Stimulated activated CD8-positive, alpha-beta memory T cell treated with anti-CD3 and anti-CD28 coated beads, Interleukin-7, amount 100 ng/mL, for 1 hour (primary cell): Measurements from ENCODE around the gene PSMC6.
"Not testable (repeated sequence)": the region's sequence is repeated elsewhere in the genome, so short reads cannot be mapped to it uniquely, and the experiment has no call there.

Source experiments
- DNase-seq, 2 donors: peaks; one replicate each; pipeline ENCODE4 v3.0.0-alpha.2; 2020; ENCODE audit warnings: low read depth in 2 of 2

Gene PSMC6

DNA sequence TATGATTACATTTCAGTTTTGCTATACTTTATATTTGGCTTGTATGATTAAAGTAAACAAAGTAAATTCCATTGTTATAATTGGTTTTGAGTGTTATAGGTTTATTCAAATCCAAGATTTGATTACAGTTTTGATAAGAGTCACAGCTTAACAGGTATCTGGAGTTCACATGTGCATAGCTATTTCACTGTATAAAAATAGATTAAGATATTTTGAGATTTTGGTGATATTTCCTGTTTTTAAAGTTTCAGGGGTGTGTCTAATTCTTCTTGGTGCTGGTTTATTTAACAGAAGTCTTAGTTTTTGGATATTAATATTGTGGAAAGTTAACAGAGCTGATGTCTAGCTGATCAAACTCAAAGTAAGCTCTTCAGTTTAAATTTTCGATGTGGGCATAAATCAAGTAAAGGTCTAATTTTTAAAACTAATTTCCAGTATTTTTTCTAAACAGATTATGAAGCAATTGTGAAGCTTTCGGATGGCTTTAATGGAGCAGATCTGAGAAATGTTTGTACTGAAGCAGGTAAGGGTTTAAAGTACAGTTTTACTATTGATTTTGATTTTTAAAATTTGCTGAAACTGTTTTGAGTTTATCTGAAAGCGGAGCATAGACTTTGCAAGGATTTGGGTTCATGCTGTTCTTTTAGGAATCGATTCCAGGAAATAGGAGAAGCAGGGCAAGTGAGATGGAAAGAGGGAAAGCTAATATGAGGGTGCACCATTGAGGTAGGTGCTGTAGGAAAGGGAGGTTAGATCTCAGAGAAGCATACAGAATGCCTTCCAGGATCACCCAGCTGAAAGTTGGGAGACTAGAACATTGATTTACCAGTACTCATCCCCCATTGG lies 16.7 kb downstream of the PSMC6 start:
- no peak for DNase-seq

DNA sequence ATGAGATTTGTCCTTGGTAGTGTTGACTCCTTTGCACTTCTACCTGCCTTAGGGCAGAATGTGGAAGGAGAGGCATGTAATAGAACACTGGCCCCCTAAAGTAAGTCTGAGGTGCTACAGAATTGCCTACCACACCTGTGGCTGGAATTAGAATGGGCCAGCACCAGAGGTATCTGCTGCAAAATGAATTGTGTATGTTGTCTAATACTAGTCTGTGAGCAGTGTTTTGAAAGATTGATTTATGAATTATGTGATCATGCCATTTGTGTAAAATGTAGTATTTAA lies 17.3 kb downstream of the PSMC6 start:
- no peak for DNase-seq

DNA sequence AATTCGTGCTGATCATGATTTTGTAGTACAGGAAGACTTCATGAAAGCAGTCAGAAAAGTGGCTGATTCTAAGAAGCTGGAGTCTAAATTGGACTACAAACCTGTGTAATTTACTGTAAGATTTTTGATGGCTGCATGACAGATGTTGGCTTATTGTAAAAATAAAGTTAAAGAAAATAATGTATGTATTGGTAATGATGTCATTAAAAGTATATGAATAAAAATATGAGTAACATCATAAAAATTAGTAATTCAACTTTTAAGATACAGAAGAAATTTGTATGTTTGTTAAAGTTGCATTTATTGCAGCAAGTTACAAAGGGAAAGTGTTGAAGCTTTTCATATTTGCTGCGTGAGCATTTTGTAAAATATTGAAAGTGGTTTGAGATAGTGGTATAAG lies 20.5 kb downstream of the PSMC6 start:
- not testable (repeated sequence) for DNase-seq

DNA sequence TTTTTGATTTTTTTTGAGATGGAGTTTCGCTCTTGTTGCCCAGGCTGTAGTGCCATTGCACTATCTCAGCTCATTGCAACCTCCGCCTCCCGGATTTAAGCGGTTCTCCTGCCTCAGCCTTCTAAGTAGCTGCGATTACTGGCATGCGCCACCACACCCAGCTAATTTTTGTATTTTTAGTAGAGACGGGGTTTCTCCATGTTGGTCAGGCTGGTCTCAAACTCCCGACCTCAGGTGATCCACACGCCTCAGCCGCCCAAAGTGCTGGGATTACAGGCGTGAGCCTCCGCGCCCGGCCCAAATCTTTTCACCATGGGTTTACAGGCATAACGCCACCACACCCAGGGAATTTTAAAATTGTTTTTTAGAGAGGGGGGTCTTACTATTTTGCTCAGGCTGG lies 22.0 kb downstream of the PSMC6 start:
- not testable (repeated sequence) for DNase-seq

DNA sequence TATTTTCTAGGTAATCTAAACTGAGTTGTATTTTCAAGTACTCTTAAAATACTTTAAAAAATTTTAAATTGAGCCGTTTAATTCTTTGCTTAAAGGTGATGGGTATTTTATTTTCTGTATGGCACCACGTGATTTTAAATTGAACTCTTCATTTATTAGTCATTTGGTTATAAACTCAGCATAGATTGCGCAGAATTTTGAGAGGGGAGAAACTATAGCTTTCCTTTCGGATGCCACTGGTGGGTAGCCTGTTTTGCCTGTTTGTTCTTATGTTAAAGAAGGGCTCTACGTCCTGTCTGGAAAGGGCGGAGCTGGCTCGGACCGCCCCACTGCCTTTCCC lies 22.6 kb downstream of the PSMC6 start:
- DNase-seq, result no peak

DNA sequence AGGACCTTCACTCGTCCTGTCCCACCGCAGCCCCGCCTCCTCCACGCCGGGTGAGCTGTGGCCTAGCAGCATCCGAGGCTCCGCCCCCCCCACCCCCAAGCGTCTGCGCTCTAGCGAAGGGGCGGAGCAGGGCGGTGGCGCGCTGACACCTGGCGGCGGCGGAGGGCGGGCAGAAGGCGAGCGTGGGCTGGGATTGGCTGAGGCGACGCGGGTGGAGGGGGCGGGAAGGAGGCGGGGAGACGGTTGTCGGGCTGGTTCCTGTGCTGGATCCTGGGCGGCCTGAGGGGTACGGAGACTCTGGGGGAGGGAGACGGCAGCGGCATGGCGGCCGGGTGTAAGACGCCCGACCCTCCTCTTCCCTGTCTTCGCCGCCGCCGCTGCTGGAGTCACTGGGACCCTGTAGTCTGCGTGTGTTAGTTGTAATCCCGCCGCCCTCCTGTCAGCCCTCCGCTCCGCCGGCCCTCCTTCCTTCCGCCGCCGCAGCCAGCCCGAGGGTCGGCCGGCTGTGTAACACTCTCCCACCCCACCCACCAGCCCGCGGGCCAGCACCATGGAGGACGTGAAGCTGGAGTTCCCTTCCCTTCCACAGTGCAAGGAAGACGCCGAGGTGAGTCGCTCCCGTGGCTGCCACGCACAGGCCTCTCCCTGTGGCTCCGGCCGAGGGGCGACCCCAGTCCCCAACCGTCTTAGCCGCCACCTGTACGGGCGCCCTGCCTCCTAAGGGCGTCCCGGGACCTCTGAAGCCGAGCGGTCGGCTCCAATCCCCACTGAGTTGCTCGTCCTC lies 23.1 kb downstream of the PSMC6 start, which contains the start of gene STYX:
TSS of gene STYX (plus strand) at position 242 of the 784 bp plus-strand sequence. CDS start at position 551, 309 bp downstream.
- peak; percentile 95 to 96 for DNase-seq

DNA sequence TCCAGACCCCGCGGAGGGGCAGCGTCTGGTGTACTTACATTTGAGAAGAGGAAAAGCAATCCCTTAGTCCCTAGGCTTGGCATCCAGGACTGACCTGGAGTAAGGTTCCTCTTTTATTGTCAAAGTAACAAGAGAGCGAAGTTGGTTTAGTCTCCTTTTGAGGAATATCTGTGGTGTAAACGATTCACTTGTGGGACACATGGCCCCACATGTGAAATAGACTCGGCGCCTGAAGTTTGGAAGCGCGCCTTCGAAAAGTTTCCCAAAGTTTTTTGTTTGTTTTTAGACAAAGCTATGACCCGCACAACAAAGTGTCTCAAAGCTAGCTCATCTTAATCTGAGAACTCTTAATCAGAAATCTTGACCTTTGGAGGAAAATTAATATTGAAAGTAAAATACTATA lies 23.7 kb downstream of the PSMC6 start:
- no peak for DNase-seq

DNA sequence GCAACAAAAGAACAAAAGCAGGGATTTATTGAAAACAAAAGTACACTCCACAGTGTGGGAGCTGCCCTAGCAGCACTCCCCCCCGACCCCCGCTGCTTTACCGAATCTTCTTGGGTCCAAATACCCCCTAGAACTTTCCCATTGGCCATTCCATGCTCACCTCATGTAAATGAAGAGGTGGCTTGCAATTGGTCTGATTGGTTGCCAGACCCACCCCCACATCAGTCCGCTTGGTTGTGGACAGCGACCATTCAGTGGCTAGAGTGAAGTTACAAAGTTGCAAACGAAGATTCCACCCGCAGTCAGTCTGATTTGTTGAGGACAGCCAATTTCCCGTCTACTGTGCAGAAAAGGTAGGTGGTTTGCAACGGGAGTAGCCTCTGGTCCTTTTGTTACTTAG lies 26.8 kb downstream of the PSMC6 start:
- DNase-seq, result no peak

DNA sequence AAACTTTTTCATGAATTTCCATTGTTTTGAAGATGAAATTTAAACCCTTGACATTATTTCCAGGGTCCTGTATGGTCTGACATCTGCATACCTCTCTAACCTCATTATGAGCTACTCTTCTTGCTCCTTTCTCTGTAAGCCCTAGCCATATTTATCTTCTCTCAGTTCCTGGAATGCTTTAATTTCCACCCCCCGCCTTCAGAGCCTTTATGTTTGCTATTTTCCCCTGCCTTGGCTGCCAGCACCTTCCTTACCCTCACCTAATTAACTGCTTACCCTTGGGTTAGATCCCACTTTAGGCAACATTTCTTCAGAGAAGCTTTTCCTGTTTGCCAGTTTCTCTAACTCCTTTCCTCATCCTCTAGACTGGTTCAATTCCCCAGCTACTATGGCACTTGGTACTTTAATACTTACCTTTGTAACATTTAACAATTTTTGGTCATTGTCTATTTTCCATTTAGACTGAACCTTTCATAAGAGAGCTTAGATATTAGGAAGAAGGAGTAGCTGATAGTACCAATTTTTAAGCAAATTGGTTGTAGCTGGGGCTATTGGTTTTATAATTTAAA lies 29.0 kb downstream of the PSMC6 start:
- no peak for DNase-seq

DNA sequence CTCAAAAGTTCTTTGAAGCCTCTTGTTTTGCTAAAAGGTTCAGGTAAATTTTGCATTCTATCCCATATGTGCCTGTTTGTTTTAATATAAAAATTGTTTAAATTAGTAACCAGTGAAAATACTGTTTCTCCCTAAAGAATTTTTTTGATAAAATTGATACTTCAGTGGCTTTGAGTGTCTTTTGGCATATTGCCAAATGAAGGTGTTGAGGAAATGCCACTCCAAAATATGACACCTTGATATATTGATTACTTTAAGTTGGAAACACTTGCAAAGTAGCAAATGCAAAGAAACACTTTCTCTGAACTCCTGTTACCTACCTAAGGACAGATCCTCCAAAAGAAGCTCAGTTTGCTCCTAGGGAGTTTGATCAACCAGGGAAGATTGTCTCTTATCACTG lies 31.4 kb downstream of the PSMC6 start:
- no peak for DNase-seq

DNA sequence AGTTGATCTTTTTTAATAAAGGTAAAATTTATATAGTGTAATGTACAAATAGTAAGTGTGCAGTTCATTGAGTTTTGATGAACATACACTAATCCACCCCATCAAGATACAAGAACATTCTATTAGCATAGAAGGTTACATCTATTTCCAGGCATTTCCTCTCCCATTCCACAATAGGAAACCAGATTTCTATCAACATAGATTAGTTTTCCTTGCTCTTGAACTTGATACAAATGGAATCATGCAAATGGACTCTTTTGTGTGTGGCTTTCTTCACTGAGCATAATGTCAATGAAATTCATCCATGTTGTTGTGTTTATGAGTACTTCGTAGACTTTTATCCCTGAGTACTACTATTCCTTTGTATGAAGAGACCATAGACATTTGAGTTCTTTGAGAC lies 33.8 kb downstream of the PSMC6 start:
- no peak for DNase-seq

DNA sequence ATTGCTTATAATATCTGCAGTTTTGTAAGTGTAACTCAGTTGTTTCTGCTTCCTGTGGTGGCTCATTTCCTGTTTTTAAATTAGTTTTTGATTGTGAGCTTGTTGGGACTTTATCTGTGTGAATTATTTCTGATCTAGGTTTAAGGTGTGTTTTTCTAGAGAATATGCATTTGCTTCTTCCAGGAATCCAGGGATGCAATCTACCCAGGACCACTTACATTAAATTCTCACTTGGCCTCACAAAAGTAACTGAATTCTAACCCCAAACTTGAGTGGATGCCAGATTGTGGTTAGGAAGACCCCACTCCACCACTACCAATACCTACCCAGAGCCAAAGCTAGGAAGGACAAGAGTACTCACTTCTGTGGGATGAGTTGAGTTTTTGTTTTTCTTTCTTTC lies 34.9 kb downstream of the PSMC6 start:
- DNase-seq, result no peak

DNA sequence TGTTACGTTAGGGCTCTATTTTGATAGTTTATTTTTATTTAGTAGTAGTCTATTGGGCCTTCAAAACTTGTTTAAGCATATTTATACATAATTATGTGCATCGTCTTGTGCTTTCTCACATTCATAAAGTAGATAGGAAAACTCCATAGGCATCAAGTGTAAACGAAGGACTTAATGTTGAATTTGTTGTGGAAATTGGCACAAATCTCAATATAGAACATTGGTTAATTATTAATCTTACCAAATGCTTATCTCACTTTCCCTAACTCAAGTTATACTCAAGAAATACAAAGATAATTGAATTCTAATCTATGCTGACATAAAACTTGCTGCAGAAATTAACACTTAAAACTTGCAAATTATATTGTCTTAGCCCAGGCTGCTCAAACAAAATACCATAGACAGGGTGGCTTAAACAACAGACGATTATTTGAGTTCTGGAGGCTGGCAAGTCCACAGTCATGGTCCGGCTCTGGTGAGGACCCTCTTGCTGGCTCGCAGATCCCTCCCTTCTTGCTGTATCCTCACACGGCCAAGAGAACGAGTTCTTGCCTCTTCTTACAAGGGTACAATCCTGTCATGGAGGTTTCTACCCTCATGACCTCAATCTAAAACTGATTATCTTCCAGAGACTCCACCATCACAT lies 41.8 kb downstream of the PSMC6 start:
- no peak for DNase-seq

DNA sequence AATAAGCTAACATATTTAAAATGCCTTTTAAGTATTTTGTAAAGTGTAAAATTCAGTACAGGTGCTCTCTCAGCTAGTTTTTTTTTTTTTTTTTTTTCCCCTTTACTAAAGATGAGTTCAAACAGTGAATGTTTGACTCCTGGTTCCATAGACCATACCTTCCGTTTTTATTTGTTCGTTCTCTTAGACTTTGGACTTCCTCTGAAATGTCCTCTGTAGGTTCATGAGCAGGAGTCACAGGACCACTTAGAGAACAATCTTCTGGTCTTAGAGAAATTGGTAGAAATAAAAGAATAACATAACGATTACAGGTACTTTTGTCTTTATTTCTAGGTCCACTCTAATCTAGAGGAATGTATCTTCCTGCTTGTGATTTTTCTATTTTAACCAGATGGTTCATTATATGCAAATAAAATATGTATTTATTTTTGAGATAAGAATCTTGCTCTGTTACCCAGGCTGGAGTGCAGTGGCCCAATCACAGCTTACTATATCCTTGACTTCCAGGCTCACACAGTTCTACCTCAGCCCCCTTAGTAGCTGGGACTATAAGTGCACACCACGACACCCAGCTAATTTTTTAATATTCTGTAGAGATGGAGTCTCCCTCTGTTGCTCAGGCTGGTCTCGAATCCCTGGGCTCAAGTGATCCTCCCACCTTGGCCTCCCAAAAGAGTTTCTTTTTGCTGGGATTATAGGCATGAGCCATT lies 48.8 kb downstream of the PSMC6 start:
- DNase-seq, result no peak

DNA sequence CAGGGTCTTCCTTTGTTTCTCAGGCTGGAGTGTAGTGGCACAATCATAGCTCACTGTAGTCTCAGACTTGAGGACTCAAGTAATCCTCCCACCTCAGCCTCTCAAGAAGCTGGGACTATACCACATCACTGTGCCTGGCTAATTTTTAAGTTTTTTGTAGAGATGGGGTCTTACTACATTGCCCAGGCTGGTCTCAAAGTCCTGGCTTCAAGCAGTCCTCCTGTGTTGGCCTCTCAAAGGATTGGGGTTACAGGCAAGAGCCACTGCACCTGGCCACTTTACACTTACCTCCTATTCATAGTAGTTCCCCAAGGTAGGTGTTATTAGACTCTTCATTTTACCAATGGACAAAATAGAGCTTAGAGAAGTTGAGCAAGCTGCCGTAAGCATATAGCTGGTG lies 52.1 kb downstream of the PSMC6 start:
- no peak for DNase-seq

DNA sequence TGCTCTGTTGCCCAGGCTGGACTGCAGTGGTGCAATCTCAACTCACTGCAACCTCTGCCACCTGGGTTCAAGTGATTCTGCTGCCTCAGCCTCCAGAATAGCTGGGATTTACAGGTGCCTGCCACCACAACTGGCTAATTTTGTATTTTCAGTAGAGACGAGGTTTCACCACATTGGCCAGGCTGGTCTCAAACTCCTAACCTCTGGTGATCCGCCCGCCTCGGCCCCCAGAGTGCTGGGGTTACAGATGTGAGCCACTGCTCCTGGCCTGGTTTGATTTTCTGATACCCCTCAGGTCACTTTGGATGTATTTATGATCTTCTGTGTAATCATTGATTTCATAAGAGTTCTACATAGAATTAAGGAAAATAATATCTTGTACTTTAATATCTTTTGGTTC lies 55.9 kb downstream of the PSMC6 start:
- not testable (repeated sequence) for DNase-seq

DNA sequence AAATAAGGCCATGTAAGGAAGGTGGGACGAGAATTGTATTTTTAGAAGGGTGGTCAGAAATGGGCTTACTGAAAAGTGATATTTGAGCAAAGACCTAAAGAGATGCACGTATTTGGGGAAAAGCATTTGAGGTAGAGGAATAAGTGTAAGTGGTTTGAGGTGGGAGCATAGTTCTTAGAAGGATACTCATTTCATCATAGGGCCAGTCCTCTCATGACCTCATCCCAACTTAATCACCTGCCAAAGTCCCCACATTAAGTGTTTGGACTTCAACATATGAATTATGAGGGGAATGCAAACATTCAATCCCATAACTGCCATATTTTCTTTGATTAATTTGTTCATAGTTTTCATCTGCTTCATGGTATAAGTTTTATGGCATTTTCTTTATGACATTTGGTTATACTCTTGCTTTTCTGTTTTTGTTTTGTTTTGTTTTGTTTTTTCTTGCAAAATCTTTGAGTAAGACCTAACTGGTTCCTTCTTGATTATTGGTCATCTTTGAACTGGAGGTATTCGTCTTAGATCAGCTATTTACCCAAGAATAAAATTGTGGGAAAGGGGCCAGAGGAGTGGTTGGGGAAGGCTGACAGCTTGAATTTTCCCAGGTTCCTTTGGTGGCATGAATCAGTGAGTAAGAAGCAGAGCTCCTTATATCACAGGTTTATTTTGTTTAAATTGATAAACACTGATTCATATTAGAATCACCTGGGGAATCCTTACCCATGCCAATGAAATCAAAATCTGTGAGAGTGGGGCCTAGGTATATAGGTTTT lies 60.2 kb downstream of the PSMC6 start:
- DNase-seq, result no peak

DNA sequence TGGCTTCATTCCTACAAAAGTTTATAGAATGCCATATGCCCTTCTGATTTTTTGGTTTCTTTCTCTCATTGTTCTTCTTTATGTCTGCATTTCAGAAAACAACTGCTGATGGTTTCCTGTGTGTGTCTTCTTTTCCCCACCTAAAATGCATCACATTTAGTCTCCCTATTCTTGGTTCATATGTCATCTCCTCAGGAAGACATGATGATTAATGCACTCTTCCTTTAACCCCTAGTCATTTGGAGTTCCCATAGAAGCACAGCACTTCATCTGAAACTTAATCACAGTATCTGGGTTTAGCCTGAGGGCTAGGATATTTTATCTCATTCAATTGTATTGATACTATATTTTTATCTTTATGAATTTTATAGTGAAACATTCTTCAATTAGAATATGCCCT lies 62.9 kb downstream of the PSMC6 start:
- DNase-seq, result no peak

DNA sequence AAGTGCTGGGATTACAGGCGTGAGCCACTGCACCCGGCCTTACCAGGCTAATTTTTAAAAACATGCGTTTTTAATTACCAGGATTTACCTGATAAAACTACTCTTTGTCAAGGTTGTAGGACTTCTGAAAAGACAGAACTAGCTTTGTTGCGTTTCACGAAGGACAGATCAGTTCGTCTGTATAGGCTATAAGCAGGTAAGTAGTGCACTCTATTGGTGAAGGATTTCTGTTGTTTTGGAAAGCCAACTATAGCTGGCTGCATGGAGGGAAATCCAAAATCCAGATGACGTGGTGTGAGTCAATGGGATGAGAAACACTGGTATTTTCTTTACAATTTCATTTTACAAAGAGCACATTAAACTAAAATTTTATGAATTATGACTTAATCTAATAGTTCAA lies 69.8 kb downstream of the PSMC6 start:
- DNase-seq, result no peak
